GM23338 (cell line): ENCODE results near the gene TUBG2. TPM values are rescaled to one million over a fixed set of nuclear protein-coding genes. Genes with fewer than 3 reads are reported as not detected.

Experiments used
- ATAC-seq: fragments of 200-7000 bp; cut with Tn5 transposase; 3 replicates; pipeline ENCODE4 v1.9.1; 2020
- DNase-seq: peaks from one replicate; pipeline ENCODE4 v3.0.0-alpha.2; 2015; ENCODE audit warnings: low spot score
- H2AFZ ChIP-seq: fragments of 200-600 bp; sonication (generic); 2 replicates; pipeline ENCODE4 v1.8.0; 2016; ENCODE audit warnings: antibody characterized with exemption, mild to moderate bottlenecking, moderate library complexity
- H3F3A ChIP-seq: fragments of 200-600 bp; sonication (generic); replicated peaks from 2 replicates; pipeline ENCODE4 v1.8.0; 2017; ENCODE audit warnings: antibody characterized with exemption, mixed run types, low read depth
- H3K27ac ChIP-seq: fragments of 200-600 bp; sonication (generic); 2 replicates; pipeline ENCODE4 v1.6.1; 2016; ENCODE audit warnings: low read depth
- H3K27me3 ChIP-seq: fragments of 200-600 bp; sonication (generic); 2 replicates; pipeline ENCODE4 v1.8.0; 2016; ENCODE audit warnings: mild to moderate bottlenecking, mixed run types, moderate library complexity; ENCODE audit not compliant: insufficient read depth
- H3K36me3 ChIP-seq: fragments of 200-600 bp; sonication (generic); 2 replicates; pipeline ENCODE4 v1.8.0; 2016; ENCODE audit warnings: mild to moderate bottlenecking; ENCODE audit not compliant: insufficient read depth
- H3K4me1 ChIP-seq: fragments of 200-600 bp; sonication (generic); 2 replicates; pipeline ENCODE4 v1.8.0; 2016; ENCODE audit warnings: mild to moderate bottlenecking, moderate library complexity; ENCODE audit not compliant: insufficient read depth
- H3K4me2 ChIP-seq: fragments of 200-600 bp; sonication (generic); 2 replicates; pipeline ENCODE4 v1.7.1; 2017; ENCODE audit warnings: mixed run types
- H3K4me3 ChIP-seq: fragments of 200-600 bp; sonication (generic); 2 replicates; pipeline ENCODE4 v1.6.1; 2016; ENCODE audit warnings: mixed run types
- H3K79me2 ChIP-seq: fragments of 200-600 bp; sonication (generic); replicated peaks from 2 replicates; pipeline ENCODE4 v1.8.0; 2017; ENCODE audit warnings: mild to moderate bottlenecking; ENCODE audit not compliant: insufficient read depth
- H3K9me2 ChIP-seq: fragments of 200-600 bp; sonication (generic); 2 replicates; pipeline ENCODE4 v1.8.0; 2017; ENCODE audit not compliant: insufficient read depth
- H4K20me1 ChIP-seq: fragments of 200-600 bp; sonication (generic); replicated peaks from 2 replicates; pipeline ENCODE4 v1.8.0; 2017; ENCODE audit warnings: mild to moderate bottlenecking; ENCODE audit not compliant: insufficient read depth
- H3K27ac Mint-ChIP-seq: 2 replicates; pipeline ENCODE4 v1.8.0; 2020; ENCODE audit warnings: inconsistent platforms, mild to moderate bottlenecking, moderate library complexity, mixed read lengths
- H3K27me3 Mint-ChIP-seq: 3 replicates; pipeline ENCODE4 v1.8.0; 2022; ENCODE audit warnings: low read depth, mild to moderate bottlenecking, moderate library complexity, mixed read lengths, inconsistent platforms; ENCODE audit not compliant: insufficient read depth, poor library complexity
- H3K36me3 Mint-ChIP-seq: 3 replicates; pipeline ENCODE4 v1.8.0; 2021; ENCODE audit warnings: low read depth, mild to moderate bottlenecking, inconsistent platforms, moderate library complexity, mixed read lengths
- H3K4me1 Mint-ChIP-seq: 3 replicates; pipeline ENCODE4 v1.8.0; 2020; ENCODE audit warnings: mild to moderate bottlenecking, inconsistent platforms, mixed read lengths
- H3K4me3 Mint-ChIP-seq: 3 replicates; pipeline ENCODE4 v1.8.0; 2021; ENCODE audit warnings: moderate library complexity, mild to moderate bottlenecking, inconsistent platforms, mixed read lengths
- H3K9me3 Mint-ChIP-seq: 3 replicates; pipeline ENCODE4 v1.8.0; 2020; ENCODE audit warnings: moderate library complexity, mild to moderate bottlenecking, inconsistent platforms, mixed read lengths
- CTCF ChIP-seq, 2 experiments: fragments of 200-600 bp in 1 of 2; sonication (generic) in 1 of 2; conservative IDR thresholded peaks; 2 replicates each; pipeline versions ENCODE4 v1.5.1 to v1.6.1; 2016 to 2017; ENCODE audit warnings: antibody characterized with exemption in 2 of 2, low read depth in 2 of 2, mild to moderate bottlenecking in 2 of 2, moderate library complexity in 1 of 2
- EZH2 ChIP-seq: fragments of 200-600 bp; sonication (generic); IDR thresholded peaks from one replicate; pipeline ENCODE4 v1.8.0; 2017; ENCODE audit warnings: antibody characterized with exemption, mild to moderate bottlenecking, low read depth; ENCODE audit not compliant: unreplicated experiment
- POLR2AphosphoS5 ChIP-seq: IDR thresholded peaks from 2 replicates; pipeline ENCODE4 v1.6.1; 2016; ENCODE audit warnings: antibody characterized with exemption, low read depth
- REST ChIP-seq: IDR thresholded peaks from one replicate; pipeline ENCODE4 v1.6.1; 2018; ENCODE audit warnings: antibody characterized with exemption; ENCODE audit not compliant: unreplicated experiment
- STAT1 ChIP-seq: IDR thresholded peaks from one replicate; pipeline ENCODE4 v1.6.1; 2016; ENCODE audit warnings: antibody characterized with exemption; ENCODE audit not compliant: unreplicated experiment
- ZNF114 ChIP-seq: fragments of 250-450 bp; sonication (Bioruptor Pico); IDR thresholded peaks from 2 replicates; pipeline ENCODE4 v1.5.0; 2020; ENCODE audit warnings: mild to moderate bottlenecking, moderate library complexity
- ZNF462 ChIP-seq: fragments of 250-450 bp; sonication (Bioruptor Pico); IDR thresholded peaks from 2 replicates; pipeline ENCODE4 v1.5.0; 2020; ENCODE audit warnings: mild to moderate bottlenecking, moderate library complexity
- polyA plus RNA-seq: library from polyadenylated mRNA; unstranded; fragments of >200 nt; fragmentation: Nextera tagmentation; extraction: Ambion mirVana; gene quantifications from 2 replicates; pipeline ENCODE4 v1.2.1, GENCODE V29; 2016
- total RNA-seq: library from RNA; depleted of rRNA; stranded (reverse); fragments of >200 nt; shearing (Covaris generic); gene quantifications from 2 replicates; pipeline ENCODE4 v1.2.3, GENCODE V29; 2014

Gene TUBG2
- total and polyA plus RNA-seq, 2 experiments from 2014 or later, result 18.2 to 19.0 TPM

- H3K36me3 Mint-ChIP-seq, result peaks cover 29% of the 10 kb centered on the region
- no peak overlapping the region for H3K27ac Mint-ChIP-seq
- Histone ChIP-seq H3K9me2 (no peaks in the 10 kb centered on the region), H3K4me3 (no peak overlapping the region), H3K4me1 (peaks cover 6% of the 10 kb centered on the region), H3K36me3 (peaks cover 5% of the 10 kb centered on the region; the same call in 1 of the 2 replicates), H3K27me3 (no peaks in the 10 kb centered on the region), H3K4me2 (no peak overlapping the region), H3K79me2 (no peaks in the 10 kb centered on the region), H2AFZ (no peak overlapping the region), H3K27ac (peak overlapping the region; percentile 87), H3F3A (peaks cover 2% of the 10 kb centered on the region; the same call in 1 of the 2 replicates), H4K20me1 (peaks cover 1% of the 10 kb centered on the region; the same call in 1 of the 2 replicates)
- no peak overlapping the region for H3K4me3 Mint-ChIP-seq
- H3K4me1 Mint-ChIP-seq, result peaks cover 13% of the 10 kb centered on the region; the same call in 2 of the 3 replicates
- ATAC-seq, result peak; percentile 15; the same call in 2 of the 3 replicates
- DNase-seq, result no peak
- H3K9me3 Mint-ChIP-seq, result no peaks in the 10 kb centered on the region
- H3K27me3 Mint-ChIP-seq, result peaks cover 7% of the 10 kb centered on the region
- TF ChIP-seq CTCF (conservative IDR thresholded peaks at IDR 0.05; ENCODE audit: low read depth in 2 of 2), result no peak
- TF ChIP-seq ZNF462 (CRISPR knock-in tag), result no peak
- no peak for TF ChIP-seq ZNF114
- no peak for TF ChIP-seq REST
- no peak for TF ChIP-seq EZH2
- TF ChIP-seq STAT1, result no peak
- TF ChIP-seq POLR2AphosphoS5, result no peak
These were observed 41.1 kb upstream of the TUBG2 start for GRCh38 chr17:42617956-42618431.
